Hematopoietic multipotent progenitor cell treated with erythropoietin and hydrocortisone succinate and interleukin-3 and kit ligand, for 17 days (in vitro differentiated cells): ENCODE data around the gene CELF3.
"Not testable (repeated sequence)": the region's sequence is repeated elsewhere in the genome, so short reads cannot be mapped to it uniquely, and the experiment has no call there.

Source experiments
- DNase-seq: peaks from one replicate; pipeline ENCODE4 v3.0.0-alpha.2; 2015; ENCODE audit warnings: low spot score

CELF3 gene

GRCh38 chr1:151703813-151704212 is 12.8 kb downstream of the CELF3 start:
- DNase-seq = no peak

DNA sequence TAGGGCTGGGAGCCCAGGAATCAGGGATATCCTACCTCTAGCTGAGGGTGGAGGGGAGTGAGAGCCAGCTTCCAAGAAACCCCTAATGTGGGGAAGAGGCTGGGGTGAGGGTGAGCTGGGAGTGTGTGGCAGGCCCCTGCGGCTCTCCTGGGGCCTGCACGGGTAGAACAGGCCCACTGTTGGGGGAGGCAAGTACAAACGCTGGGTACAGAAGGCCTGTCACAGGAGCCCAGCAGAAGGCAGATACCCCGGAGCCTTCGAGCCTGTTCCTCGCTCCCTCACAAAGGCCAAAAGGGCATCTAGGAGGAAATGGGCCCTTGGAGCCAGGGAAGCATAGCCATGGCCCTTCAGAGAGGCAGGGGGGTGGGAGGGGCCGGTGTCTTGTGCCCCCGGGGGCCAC is 13.7 kb downstream of the CELF3 start:
- no peak for DNase-seq

DNA sequence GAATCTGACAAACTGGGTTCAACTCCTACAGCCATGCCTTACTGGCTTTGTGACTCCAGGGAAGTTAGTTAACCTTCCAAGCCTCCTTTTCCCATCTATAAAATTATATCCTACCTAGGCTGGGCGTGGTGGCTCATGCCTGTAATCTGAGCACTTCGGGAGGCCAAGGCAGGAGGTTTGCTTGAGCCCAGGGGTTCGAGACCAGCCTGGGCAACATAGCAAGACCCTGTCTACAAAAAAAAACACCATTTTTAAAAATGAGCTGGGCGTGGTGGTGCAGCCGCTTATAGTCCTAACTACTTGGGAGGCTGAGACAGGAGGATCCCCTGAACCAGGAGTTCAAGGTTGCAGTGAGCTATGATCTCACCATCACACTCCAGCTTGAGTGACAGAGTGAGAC is 15.1 kb downstream of the CELF3 start:
- no peak for DNase-seq

GRCh38 chr1:151693057-151693651 is 23.4 kb downstream of the CELF3 start:
- DNase-seq = peak; percentile 46

GRCh38 chr1:151692226-151692625 is 24.4 kb downstream of the CELF3 start:
- DNase-seq = no peak

DNA sequence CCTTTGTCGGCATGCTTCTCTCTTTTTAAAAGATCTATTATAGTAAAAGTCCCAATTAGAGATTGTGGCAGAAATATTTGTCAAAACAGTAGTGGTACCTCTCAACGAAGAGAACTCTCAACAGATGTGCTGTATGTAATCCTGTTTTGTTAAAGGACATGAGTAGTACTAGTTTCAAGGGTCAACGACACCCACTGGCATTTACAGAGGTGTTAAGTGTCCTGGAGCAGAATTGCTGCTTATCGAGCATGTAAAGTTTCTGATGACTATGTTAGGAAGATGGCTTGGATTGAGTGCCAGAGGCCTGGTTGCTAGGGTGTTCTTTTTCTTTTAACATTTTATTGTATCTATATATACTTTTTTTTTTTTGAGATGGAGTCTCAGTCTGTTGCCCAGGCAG is 27.1 kb downstream of the CELF3 start:
- no peak for DNase-seq

DNA sequence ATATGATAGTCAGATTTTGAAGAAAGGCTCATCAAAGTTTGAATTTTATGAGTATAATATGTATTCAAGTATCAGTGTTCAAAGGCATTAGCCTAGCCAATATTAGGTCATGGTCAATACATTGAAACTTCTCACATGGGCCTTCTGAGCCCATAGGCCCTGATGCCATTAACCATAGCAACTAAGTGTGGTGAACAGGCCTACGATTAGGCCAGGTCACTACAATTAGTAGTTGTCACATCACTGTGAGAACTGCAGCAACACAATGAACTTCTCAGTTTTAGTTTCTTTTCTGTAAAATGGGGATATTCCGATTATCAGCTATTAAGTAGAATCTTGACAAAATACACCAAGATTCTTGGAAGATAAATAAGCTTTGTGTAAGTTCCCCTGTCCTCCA is 30.0 kb downstream of the CELF3 start:
- DNase-seq = no peak

DNA sequence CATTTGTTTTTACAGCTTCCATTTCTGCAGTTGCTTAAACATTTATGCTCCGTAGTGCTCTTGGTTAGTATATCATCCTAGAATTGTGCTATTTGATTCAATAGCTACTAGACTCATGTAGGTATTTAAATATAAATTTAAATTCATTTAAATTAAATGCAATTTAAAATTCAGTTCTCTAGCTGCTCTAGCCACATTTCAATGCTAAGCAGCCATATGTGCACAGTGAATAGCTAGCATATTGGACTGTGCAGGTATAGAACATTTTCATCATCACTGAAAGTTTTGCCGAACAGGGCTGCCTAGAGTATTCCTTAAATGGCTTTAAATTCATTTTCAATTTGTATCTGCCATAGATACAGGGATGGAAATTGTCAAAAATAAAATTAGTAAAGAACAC is 32.5 kb downstream of the CELF3 start:
- no peak for DNase-seq

- not testable (repeated sequence) for DNase-seq
These were observed 33.7 kb downstream of the CELF3 start for GRCh38 chr1:151682901-151683300.

- no peak for DNase-seq
These were observed 34.7 kb downstream of the CELF3 start for GRCh38 chr1:151681923-151682322.

- no peak for DNase-seq
These were observed 35.8 kb downstream of the CELF3 start for GRCh38 chr1:151680826-151681225.

DNA sequence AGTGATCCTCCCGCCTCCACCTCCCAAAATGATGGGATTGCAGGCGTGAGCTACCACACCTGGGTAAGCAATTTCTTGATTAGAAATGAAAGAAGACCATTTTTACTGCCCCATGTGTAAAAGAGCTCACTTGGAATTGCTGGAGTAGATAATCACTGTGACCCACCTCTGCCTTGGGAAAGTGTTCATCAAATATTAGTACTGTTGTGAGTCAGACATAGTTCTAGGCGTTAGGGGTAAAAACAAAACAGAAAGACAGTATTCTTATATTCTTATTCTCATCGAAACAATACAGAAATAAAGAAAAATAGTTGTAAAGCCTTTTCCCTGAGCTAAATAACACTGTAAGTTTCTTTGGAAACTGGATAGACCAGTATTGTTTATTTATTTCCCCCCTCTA is 36.2 kb downstream of the CELF3 start:
- no peak for DNase-seq

- no peak for DNase-seq
These were observed 43.2 kb downstream of the CELF3 start for GRCh38 chr1:151673407-151673806.

GRCh38 chr1:151670036-151670675 is 46.4 kb downstream of the CELF3 start:
- not testable (repeated sequence) for DNase-seq

- DNase-seq = no peak
These were observed 48.5 kb downstream of the CELF3 start for GRCh38 chr1:151668090-151668489.

DNA sequence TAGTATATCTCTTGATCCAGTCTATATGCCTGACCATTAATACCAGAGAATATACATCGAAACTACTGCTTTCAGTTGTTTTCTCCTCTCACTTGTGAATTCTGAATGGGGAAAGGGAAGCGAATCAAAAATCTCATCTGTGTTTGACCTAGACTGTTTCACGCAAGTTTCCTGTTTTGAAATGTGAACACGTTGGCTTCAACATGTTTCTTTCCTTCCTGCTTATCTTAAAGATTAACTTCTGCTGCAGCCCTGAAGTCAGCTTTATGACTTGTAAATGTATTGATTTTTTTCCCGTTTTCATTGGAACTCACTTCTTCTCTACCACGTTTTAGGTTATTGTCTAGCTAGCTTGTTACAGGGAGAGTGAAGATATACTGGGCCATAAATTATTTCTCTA is 54.9 kb downstream of the CELF3 start:
- DNase-seq = no peak

- no peak for DNase-seq
These were observed 61.2 kb downstream of the CELF3 start for GRCh38 chr1:151655371-151655770.

DNA sequence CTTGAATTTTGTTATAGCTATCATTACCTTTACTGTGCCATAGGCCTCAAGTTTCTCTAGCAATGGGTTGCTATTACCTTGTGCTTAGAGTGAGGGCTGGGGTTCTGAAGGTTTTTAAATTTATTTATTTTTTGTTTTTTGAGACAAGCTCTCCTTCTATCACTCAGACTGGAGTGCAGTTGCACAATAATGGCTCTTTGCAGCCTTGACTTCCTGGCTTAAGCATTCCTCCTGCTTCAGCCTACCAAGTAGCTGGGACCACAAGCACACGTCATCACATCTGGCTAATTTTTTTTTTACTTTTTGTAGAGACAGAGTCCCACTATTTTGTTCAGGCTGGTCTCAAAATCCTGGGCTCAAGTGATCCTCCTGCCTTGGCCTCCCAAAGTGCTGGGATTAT is 63.2 kb downstream of the CELF3 start:
- no peak for DNase-seq
